ENCODE data around the gene ABL2. TPM values are rescaled to one million over a fixed set of nuclear protein-coding genes. Genes with fewer than 3 reads are reported as not detected.
A peak's percentile ranks its signal among the peaks of the same experiment; 100 is the strongest.
"Not testable (repeated sequence)": the region's sequence is repeated elsewhere in the genome, so short reads cannot be mapped to it uniquely, and the experiment has no call there.

ABL2 gene
- total RNA-seq, 1 experiment from 2014 or later = 18.3 TPM

DNA sequence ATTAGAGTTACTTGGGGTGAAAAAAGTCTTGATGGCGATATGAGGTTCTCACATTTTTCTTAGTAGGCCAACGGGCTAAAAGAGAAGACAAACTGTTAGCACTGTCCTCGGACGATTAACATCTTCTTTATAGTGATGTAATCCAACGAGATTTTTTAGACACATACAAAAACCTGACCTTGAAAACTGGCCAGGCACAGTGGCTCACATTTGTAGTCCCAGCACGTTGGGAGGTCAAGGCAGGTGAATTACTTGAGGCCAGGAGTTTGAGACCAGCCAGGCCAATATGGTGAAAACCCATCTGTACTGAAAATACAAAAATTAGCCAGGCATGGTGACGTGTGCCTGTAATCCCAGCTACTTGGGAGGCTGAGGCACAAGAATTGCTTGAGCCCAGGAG lies 8.4 kb downstream of the ABL2 start:
- H3K4me1 Mint-ChIP-seq, CTCF ChIA-PET: not testable (repeated sequence)

DNA sequence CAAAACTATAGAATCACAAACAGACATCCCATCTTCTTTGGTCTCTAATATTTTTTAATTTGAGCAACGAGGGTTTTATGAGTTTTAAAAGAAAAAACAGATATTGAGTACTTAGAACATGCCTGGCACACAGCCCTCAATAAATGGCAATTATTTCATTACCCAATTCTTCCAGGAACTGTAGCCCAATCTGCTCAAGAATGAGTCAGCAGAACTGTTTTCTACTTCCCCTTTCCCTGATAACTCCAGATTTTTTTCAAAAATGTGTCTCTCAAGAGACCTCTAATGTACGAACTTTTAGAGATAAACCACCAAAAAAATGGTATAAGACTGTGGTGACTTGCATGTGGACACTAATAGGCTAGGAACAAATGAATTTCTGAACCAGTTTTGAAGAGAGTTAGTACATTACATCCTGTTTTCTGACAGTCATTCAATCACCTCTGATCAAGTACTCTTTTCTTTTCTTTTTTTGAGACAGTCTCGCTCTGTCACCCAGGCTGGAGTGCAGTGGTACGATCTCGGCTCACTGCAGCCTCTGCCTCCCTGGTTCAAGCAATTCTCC lies 11.5 kb downstream of the ABL2 start:
- peaks cover 18% of the 10 kb centered on the region; the same call in 1 of the 2 replicates for H3K36me3 Mint-ChIP-seq
- TF ChIP-seq ELF4 (CRISPR knock-in tag; IDR thresholded peaks at IDR 0.05; ENCODE audit: low read depth) (no peak), ZNF416 (CRISPR knock-in tag; IDR thresholded peaks at IDR 0.05) (no peak), HMGA2 (CRISPR knock-in tag; IDR thresholded peaks at IDR 0.05) (no peak)
- TF ChIP-seq, protein P1, sequence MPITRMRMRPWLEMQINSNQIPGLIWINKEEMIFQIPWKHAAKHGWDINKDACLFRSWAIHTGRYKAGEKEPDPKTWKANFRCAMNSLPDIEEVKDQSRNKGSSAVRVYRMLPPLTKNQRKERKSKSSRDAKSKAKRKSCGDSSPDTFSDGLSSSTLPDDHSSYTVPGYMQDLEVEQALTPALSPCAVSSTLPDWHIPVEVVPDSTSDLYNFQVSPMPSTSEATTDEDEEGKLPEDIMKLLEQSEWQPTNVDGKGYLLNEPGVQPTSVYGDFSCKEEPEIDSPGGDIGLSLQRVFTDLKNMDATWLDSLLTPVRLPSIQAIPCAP (CRISPR knock-in tag; IDR thresholded peaks at IDR 0.05) = no peak
- TF ChIP-seq, protein P2, sequence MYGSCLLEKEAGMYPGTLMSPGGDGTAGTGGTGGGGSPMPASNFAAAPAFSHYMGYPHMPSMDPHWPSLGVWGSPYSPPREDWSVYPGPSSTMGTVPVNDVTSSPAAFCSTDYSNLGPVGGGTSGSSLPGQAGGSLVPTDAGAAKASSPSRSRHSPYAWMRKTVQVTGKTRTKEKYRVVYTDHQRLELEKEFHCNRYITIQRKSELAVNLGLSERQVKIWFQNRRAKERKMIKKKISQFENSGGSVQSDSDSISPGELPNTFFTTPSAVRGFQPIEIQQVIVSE (CRISPR knock-in tag; IDR thresholded peaks at IDR 0.05; ENCODE audit: borderline replicate concordance) = no peak
- TF ChIP-seq, protein P3, sequence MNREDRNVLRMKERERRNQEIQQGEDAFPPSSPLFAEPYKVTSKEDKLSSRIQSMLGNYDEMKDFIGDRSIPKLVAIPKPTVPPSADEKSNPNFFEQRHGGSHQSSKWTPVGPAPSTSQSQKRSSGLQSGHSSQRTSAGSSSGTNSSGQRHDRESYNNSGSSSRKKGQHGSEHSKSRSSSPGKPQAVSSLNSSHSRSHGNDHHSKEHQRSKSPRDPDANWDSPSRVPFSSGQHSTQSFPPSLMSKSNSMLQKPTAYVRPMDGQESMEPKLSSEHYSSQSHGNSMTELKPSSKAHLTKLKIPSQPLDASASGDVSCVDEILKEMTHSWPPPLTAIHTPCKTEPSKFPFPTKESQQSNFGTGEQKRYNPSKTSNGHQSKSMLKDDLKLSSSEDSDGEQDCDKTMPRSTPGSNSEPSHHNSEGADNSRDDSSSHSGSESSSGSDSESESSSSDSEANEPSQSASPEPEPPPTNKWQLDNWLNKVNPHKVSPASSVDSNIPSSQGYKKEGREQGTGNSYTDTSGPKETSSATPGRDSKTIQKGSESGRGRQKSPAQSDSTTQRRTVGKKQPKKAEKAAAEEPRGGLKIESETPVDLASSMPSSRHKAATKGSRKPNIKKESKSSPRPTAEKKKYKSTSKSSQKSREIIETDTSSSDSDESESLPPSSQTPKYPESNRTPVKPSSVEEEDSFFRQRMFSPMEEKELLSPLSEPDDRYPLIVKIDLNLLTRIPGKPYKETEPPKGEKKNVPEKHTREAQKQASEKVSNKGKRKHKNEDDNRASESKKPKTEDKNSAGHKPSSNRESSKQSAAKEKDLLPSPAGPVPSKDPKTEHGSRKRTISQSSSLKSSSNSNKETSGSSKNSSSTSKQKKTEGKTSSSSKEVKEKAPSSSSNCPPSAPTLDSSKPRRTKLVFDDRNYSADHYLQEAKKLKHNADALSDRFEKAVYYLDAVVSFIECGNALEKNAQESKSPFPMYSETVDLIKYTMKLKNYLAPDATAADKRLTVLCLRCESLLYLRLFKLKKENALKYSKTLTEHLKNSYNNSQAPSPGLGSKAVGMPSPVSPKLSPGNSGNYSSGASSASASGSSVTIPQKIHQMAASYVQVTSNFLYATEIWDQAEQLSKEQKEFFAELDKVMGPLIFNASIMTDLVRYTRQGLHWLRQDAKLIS (CRISPR knock-in tag; IDR thresholded peaks at IDR 0.05; ENCODE audit: borderline replicate concordance) = no peak
- TF ChIP-seq, protein P4, sequence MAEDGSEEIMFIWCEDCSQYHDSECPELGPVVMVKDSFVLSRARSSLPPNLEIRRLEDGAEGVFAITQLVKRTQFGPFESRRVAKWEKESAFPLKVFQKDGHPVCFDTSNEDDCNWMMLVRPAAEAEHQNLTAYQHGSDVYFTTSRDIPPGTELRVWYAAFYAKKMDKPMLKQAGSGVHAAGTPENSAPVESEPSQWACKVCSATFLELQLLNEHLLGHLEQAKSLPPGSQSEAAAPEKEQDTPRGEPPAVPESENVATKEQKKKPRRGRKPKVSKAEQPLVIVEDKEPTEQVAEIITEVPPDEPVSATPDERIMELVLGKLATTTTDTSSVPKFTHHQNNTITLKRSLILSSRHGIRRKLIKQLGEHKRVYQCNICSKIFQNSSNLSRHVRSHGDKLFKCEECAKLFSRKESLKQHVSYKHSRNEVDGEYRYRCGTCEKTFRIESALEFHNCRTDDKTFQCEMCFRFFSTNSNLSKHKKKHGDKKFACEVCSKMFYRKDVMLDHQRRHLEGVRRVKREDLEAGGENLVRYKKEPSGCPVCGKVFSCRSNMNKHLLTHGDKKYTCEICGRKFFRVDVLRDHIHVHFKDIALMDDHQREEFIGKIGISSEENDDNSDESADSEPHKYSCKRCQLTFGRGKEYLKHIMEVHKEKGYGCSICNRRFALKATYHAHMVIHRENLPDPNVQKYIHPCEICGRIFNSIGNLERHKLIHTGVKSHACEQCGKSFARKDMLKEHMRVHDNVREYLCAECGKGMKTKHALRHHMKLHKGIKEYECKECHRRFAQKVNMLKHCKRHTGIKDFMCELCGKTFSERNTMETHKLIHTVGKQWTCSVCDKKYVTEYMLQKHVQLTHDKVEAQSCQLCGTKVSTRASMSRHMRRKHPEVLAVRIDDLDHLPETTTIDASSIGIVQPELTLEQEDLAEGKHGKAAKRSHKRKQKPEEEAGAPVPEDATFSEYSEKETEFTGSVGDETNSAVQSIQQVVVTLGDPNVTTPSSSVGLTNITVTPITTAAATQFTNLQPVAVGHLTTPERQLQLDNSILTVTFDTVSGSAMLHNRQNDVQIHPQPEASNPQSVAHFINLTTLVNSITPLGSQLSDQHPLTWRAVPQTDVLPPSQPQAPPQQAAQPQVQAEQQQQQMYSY (CRISPR knock-in tag; IDR thresholded peaks at IDR 0.05) = no peak
- TF ChIP-seq, protein P5, sequence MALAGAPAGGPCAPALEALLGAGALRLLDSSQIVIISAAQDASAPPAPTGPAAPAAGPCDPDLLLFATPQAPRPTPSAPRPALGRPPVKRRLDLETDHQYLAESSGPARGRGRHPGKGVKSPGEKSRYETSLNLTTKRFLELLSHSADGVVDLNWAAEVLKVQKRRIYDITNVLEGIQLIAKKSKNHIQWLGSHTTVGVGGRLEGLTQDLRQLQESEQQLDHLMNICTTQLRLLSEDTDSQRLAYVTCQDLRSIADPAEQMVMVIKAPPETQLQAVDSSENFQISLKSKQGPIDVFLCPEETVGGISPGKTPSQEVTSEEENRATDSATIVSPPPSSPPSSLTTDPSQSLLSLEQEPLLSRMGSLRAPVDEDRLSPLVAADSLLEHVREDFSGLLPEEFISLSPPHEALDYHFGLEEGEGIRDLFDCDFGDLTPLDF (CRISPR knock-in tag; IDR thresholded peaks at IDR 0.05) = no peak
- ATAC-seq (no peak), DNase-seq (ENCODE audit: low spot score) (no peak)
- ChIA-PET CTCF (no interaction called here), POLR2A (no interaction called here)
- H3K4me3 Mint-ChIP-seq = no peak overlapping the region
- H3K9me3 Mint-ChIP-seq = no peaks in the 10 kb centered on the region
- H3K27ac Mint-ChIP-seq = no peak overlapping the region
- H3K27me3 Mint-ChIP-seq (ENCODE audit: low read depth) = no peaks in the 10 kb centered on the region
- no peaks in the 10 kb centered on the region for H3K4me1 Mint-ChIP-seq

More for the DNA sequence above, 8.4 kb downstream of the ABL2 start:
- H3K4me3 Mint-ChIP-seq; H3K27me3 Mint-ChIP-seq (ENCODE audit: low read depth); POLR2A ChIA-PET; H3K9me3 Mint-ChIP-seq; DNase-seq (ENCODE audit: low spot score); ATAC-seq: not testable (repeated sequence)
- Mint-ChIP-seq H3K27ac (0 out of 2 replicates have a peak overlapping the region, but pooled peaks have one; percentile 60), H3K36me3 (peaks cover 18% of the 10 kb centered on the region; the same call in 1 of the 2 replicates)

DNA sequence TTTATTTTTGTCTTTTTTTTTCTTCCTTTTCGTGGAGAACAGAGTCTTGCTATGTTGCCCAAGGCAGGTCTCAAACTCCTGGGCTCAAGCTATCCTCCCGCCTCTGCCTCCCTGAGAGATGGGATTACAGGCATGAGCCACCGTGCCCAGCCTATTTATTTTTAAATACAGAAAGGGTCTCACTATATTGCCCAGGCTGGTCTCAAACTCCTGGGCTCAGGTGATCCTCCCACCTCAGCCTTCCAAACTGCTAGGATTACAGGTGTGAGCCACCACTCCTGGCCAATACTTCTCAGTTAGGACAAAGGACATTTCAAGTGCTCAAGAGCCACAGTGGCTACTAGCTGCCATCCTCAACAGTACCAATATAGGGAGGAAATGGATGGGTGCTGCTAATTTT lies 16.2 kb downstream of the ABL2 start:
- H3K27me3 Mint-ChIP-seq (ENCODE audit: low read depth); H3K9me3 Mint-ChIP-seq; H3K36me3 Mint-ChIP-seq; DNase-seq (ENCODE audit: low spot score); H3K4me3 Mint-ChIP-seq; ATAC-seq; H3K4me1 Mint-ChIP-seq; H3K27ac Mint-ChIP-seq: not testable (repeated sequence)
- peak; percentile 80 for TF ChIP-seq ZNF121 (CRISPR knock-in tag; IDR thresholded peaks at IDR 0.05)
- CTCF ChIA-PET = interaction anchor here (0.7 kb wide), 1 partner anchor 134 kb away, joined by 3 read pairs; no protein-coding TSS in a partner anchor
- POLR2A ChIA-PET = interaction anchor here (0.7 kb wide), 1 partner anchor 682 kb away, joined by 3 read pairs; no protein-coding TSS in a partner anchor

All from WTC11 (cell line).